ENCODE measurements around the gene NABP2.
A peak's percentile ranks its signal among the peaks of the same experiment; 100 is the strongest.

NABP2 gene

GRCh38 chr12:56224954-56225353 lies 812 bp downstream of the NABP2 start:
- no peak for TF ChIP-seq CTCF (IDR thresholded peaks at IDR 0.05; ENCODE audit: insufficient read depth, low read length, poor library complexity, severe bottlenecking)
- H3K36me3 ChIP-seq (ENCODE audit: control insufficient read depth, insufficient read depth, low read length), result peaks cover 2% of the 10 kb centered on the region
- H3K4me3 ChIP-seq (replicated peaks; ENCODE audit: low read depth, low read length), result peak overlapping the region; percentile 74
- no peak for DNase-seq (ENCODE audit: extremely low read depth, insufficient read length)
- H3K27me3 ChIP-seq (replicated peaks; ENCODE audit: control insufficient read depth, insufficient read depth, low read length), result no peaks in the 10 kb centered on the region

- Histone ChIP-seq H3K27me3 (replicated peaks; ENCODE audit: control insufficient read depth, insufficient read depth, low read length) (no peaks in the 10 kb centered on the region), H3K4me3 (replicated peaks; ENCODE audit: low read depth, low read length) (no peak overlapping the region), H3K36me3 (ENCODE audit: control insufficient read depth, insufficient read depth, low read length) (peaks cover 2% of the 10 kb centered on the region)
- TF ChIP-seq CTCF (IDR thresholded peaks at IDR 0.05; ENCODE audit: insufficient read depth, low read length, poor library complexity, severe bottlenecking), result no peak
- no peak for DNase-seq (ENCODE audit: extremely low read depth, insufficient read length)
Measured at GRCh38 chr12:56229082-56229481, 4.9 kb downstream of the NABP2 start.

- Histone ChIP-seq H3K36me3 (ENCODE audit: control insufficient read depth, insufficient read depth, low read length) (peaks cover 2% of the 10 kb centered on the region), H3K4me3 (replicated peaks; ENCODE audit: low read depth, low read length) (no peak within 1 kb of the TSS), H3K27me3 (replicated peaks; ENCODE audit: control insufficient read depth, insufficient read depth, low read length) (no peaks in the 10 kb centered on the region)
- no peak for DNase-seq (ENCODE audit: extremely low read depth, insufficient read length)
- TF ChIP-seq CTCF (IDR thresholded peaks at IDR 0.05; ENCODE audit: insufficient read depth, low read length, poor library complexity, severe bottlenecking), result no peak
Measured at GRCh38 chr12:56229916-56230431, 5.8 kb downstream of the NABP2 start, which contains the start of gene SLC39A5. Gene SLC39A5, plus strand, starts transcription at chr12:56230051. Its CDS starts 1,224 bp downstream, at chr12:56231275.

GRCh38 chr12:56230432-56231183 lies 6.5 kb downstream of the NABP2 start:
- Histone ChIP-seq H3K27me3 (replicated peaks; ENCODE audit: control insufficient read depth, insufficient read depth, low read length) (no peaks in the 10 kb centered on the region), H3K36me3 (ENCODE audit: control insufficient read depth, insufficient read depth, low read length) (peaks cover 2% of the 10 kb centered on the region), H3K4me3 (replicated peaks; ENCODE audit: low read depth, low read length) (no peak overlapping the region)
- no peak for TF ChIP-seq CTCF (IDR thresholded peaks at IDR 0.05; ENCODE audit: insufficient read depth, low read length, poor library complexity, severe bottlenecking)
- DNase-seq (ENCODE audit: extremely low read depth, insufficient read length), result no peak

- Histone ChIP-seq H3K36me3 (ENCODE audit: control insufficient read depth, insufficient read depth, low read length) (peaks cover 1% of the 10 kb centered on the region), H3K27me3 (replicated peaks; ENCODE audit: control insufficient read depth, insufficient read depth, low read length) (no peaks in the 10 kb centered on the region), H3K4me3 (replicated peaks; ENCODE audit: low read depth, low read length) (no peak overlapping the region)
- no peak for TF ChIP-seq CTCF (IDR thresholded peaks at IDR 0.05; ENCODE audit: insufficient read depth, low read length, poor library complexity, severe bottlenecking)
- no peak for DNase-seq (ENCODE audit: extremely low read depth, insufficient read length)
Measured at GRCh38 chr12:56231184-56231582, 7.0 kb downstream of the NABP2 start.

Measured in GM06990 (cell line).